ENCODE data around the gene NPIPB2. TPM values are rescaled to one million over a fixed set of nuclear protein-coding genes. Genes with fewer than 3 reads are reported as not detected.

NPIPB2 gene
- total RNA-seq, 1 donor from 2014 or later: 0.40 TPM

DNA sequence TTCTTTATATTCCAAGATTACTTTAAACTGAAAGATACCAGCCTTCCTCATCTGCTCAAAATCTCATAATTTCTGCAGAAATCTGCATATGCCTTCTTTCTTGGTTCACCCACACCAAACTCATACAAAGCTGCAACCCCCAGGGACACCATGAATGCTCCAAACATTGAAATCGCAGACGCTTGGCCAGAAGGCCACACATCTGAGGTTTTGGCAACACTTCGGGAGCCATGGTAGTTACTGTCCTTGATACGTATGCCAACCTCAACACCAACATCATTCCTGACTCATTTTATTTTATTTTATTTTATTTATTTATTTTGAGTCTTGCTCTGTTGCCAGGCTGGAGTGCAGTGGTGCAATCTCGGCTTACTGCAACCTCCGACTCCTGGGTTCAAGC, 37.9 kb downstream of the NPIPB2 start:
- DNase-seq (ENCODE audit: low read depth, low spot score): no peak

DNA sequence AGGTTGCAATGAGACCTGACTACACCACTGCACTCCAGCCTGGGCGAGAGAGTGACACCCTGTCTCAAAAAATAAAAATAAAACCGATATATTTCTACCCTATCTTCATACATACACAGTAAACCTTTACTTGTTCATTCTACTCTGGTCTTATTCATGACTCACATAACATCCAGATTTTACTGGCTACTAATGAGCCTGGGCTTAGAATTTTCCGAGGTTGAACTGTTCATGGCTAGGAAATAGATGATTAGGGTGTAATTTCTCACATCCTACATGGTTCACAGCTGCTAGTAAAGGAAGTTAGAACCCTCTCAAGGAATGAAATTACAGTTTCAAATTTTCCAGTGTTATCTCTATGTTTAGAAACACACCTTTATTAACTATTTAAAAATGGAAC, 40.8 kb downstream of the NPIPB2 start:
- no peak for DNase-seq (ENCODE audit: low read depth, low spot score)

DNA sequence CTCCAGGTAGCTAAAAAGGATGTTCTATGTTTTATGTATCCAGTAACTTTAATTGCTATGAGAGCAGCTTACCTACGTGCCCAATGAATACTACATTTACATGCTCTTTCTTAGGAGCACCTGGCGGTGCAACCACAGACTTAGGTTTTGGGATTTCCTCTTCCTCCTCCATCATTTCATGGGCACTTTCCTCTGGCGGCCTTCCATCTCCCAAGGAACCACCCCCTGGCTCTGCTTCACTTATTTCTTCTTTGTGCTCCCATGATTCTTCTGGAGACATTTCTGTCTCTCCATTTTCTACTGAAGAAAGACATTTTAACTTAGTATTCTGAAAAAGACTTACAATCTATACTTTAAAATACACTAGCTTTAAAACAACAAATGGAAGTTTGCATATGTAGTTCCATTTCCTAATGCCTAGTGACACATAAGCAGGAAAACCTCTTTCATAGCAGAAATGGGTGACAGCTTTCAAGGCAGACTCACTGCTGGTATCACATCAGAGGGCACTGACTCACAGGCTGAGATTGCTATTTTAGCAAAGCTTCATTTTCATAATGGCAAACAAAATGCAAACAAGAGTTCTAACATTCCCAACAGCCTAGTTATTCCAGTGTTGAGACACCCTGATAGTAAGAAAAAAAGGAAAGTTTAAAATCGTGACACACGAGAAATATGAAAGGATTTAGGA, 45.2 kb downstream of the NPIPB2 start:
- DNase-seq (ENCODE audit: low read depth, low spot score): peak; percentile 20

- no peak for DNase-seq (ENCODE audit: low read depth, low spot score)
Observed at GRCh38 chr16:11893571-11893970, 48.3 kb downstream of the NPIPB2 start.

DNA sequence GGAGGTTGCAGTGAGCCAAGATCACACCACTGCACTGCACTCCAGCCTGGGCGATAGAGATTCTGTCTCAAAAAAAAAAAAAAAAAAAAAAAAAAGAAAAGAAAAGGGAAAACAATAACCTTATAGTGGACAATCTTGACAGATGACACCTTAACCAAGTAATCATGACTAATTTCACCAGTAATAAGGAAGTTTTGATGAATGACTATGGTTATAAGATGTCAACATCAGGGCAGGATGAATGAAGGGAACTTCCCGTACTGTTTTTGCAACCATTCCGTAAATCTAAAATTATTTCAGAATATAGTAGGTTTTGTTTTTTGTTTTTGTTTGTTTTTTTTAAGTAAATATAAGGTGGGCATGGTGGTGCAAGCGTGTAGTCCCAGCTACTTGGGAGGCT, 49.1 kb downstream of the NPIPB2 start:
- DNase-seq (ENCODE audit: low read depth, low spot score): no peak

DNA sequence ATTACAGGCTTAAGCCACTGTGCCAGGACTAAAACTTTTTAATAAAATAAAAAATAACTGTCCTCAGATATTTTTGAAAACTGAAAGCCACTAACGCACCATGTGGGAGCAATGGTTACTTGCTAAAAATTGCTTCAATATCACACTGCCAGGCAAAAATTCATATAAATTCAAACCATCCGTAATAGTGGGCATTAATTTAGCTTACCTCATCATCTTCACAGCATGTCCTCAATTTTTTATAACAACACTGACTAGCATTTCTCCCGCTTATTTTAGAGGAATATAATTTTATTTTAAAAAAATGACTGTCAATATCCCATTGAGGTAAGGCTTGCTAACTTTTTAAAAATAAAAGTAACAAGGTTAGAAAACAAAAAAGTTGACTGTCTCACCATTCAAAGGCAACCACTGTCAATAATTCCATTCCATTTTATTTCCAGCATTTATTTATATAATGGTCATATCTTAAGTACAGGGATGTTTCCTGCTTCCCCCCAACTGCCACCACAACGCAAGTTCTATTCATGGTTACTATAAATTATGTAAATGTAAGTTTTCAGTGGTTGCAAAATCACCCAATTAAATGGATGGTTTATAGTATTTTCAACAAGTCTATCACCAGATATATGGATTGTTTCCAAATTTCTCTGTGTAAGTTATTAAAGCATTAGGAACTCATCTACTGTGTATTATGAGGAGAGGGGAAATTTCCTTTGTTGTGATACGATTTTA, 51.4 kb downstream of the NPIPB2 start:
- no peak for DNase-seq (ENCODE audit: low read depth, low spot score)

GRCh38 chr16:11886881-11887280, 55.0 kb downstream of the NPIPB2 start:
- DNase-seq (ENCODE audit: low read depth, low spot score): no peak

DNA sequence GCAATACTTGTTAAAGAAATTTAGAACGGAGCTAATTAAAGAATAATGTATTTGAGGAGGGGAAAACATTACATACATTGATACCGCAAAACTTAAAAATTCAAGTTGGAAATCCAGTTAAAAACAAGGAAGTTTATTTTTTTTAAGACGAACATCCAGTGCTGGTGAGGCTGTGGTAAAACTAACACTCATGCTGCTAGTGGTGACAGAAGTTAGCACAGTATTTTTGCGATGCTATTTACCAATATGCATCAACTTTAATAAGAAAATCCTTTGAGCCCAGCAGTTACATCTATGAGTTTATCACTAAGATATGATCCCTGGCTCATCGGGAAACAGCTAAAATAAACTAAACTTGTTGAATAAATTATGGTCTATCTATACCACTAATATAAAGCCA, 57.8 kb downstream of the NPIPB2 start:
- no peak for DNase-seq (ENCODE audit: low read depth, low spot score)

- DNase-seq (ENCODE audit: low read depth, low spot score): no peak
Observed at GRCh38 chr16:11880007-11880406, 61.8 kb downstream of the NPIPB2 start.

- DNase-seq (ENCODE audit: low read depth, low spot score): no peak
Observed at GRCh38 chr16:11877374-11877773, 64.5 kb downstream of the NPIPB2 start.

Other genes starting within 250 kb of the NPIPB2 start
- 23.7 and 31.4 TPM in 2 replicates for gene TXNDC11, start 199.2 kb downstream of the NPIPB2 start, total RNA-seq
- gene ZC3H7A, start 144.8 kb downstream of the NPIPB2 start, total RNA-seq: 27.6 and 32.2 TPM in 2 replicates
- gene RSL1D1, start 90.5 kb downstream of the NPIPB2 start, total RNA-seq: 63.6 and 94.2 TPM in 2 replicates
- 63.0 and 89.4 TPM in 2 replicates for gene GSPT1, start 26.1 kb downstream of the NPIPB2 start, total RNA-seq
- not detected in 2 replicates for gene TNFRSF17, start 23.2 kb upstream of the NPIPB2 start, total RNA-seq
- gene SNX29, start 34.7 kb upstream of the NPIPB2 start, total RNA-seq: 6.7 and 12.8 TPM in 2 replicates

Measured in pulmonary artery endothelial cell (primary cell).